SK-MEL-5 (cell line): Measurements from ENCODE around the gene APAF1. TPM values are rescaled to one million over a fixed set of nuclear protein-coding genes. Genes with fewer than 3 reads are reported as not detected.
"Not testable (repeated sequence)": the region's sequence is repeated elsewhere in the genome, so short reads cannot be mapped to it uniquely, and the experiment has no call there.

Experiments used
- DNase-seq: peaks from one replicate; pipeline ENCODE4 v3.0.0-alpha.2; 2016; ENCODE audit warnings: low read depth, low spot score
- in situ Hi-C: cut with HindIII; loops from 2 replicates; pipeline ENCODE4 v1.10.0; 2016; ENCODE audit warnings: low sequenced_read_pairs, high pct_unique_total_duplicates, low pct_unique_long_range_greater_than_20kb
- polyA plus RNA-seq, 2 experiments: library from polyadenylated mRNA; depleted of rRNA; stranded (reverse); fragments of >200 nt; gene quantifications; 2 replicates each; pipeline ENCODE4 v1.2.3, GENCODE V29; 2015
- total RNA-seq: library from RNA; depleted of rRNA; stranded (reverse); fragments of >200 nt; shearing (Covaris generic); gene quantifications from 2 replicates; pipeline ENCODE4 v1.2.3, GENCODE V29; 2014; rRNA removed

Gene APAF1
- 13.9 and 20.8 TPM in 2 replicates for total RNA-seq
- polyA plus RNA-seq (2015; cell fraction: cytosol; rRNA removed), result 14.5 and 15.0 TPM in 2 replicates
- 14.4 and 15.0 TPM in 2 replicates for polyA plus RNA-seq (2015; cell fraction: nucleus; rRNA removed)

DNA sequence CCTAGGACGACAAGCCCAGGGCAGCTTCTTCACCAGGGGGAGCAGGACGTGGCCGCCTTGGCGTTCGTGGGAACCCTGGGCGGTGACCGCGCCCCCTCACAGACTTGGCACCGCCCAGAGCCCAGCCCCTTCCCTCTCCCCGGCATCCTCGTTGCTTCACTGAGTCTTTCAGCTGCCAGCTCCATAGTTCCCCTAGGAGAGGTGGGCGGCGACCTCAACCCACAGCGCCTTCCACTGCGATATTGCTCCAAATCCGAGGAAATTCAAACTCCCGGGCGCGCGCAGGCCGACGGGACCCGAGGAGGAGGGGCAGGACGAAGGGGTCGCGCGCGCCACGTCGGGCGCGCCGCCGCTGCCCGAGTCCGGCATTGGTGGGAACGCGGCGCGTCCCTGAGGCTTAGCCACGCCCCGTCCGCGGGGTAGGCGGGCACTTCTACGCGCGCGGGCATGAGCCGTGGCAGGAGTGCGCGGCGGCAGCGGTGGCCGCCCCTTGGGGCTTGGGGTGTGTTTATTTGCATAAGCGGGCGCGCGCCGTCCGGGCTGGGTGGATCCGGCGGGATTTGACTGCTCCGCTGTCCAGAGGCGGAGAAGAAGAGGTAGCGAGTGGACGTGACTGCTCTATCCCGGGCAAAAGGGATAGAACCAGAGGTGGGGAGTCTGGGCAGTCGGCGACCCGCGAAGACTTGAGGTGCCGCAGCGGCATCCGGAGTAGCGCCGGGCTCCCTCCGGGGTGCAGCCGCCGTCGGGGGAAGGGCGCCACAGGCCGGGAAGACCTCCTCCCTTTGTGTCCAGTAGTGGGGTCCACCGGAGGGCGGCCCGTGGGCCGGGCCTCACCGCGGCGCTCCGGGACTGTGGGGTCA lies at the start of gene APAF1, which contains the start of gene IKBIP:
TSS of gene APAF1 (plus strand) at position 579 of the 860 bp plus-strand sequence. CDS start 3,070 bp downstream, outside the sequence.
TSS of gene IKBIP (minus strand) at position 77 of the 860 bp plus-strand sequence. CDS start 87 bp downstream, outside the sequence.
- in situ Hi-C loops, result no loop called here
- peak; percentile 96 for DNase-seq

GRCh38 chr12:98597313-98597712 lies 47.8 kb upstream of the APAF1 start:
- in situ Hi-C loops, DNase-seq: not testable (repeated sequence)

- DNase-seq, result no peak
- in situ Hi-C loops, result no loop called here
These were observed 43.2 kb upstream of the APAF1 start for GRCh38 chr12:98601924-98602323.

DNA sequence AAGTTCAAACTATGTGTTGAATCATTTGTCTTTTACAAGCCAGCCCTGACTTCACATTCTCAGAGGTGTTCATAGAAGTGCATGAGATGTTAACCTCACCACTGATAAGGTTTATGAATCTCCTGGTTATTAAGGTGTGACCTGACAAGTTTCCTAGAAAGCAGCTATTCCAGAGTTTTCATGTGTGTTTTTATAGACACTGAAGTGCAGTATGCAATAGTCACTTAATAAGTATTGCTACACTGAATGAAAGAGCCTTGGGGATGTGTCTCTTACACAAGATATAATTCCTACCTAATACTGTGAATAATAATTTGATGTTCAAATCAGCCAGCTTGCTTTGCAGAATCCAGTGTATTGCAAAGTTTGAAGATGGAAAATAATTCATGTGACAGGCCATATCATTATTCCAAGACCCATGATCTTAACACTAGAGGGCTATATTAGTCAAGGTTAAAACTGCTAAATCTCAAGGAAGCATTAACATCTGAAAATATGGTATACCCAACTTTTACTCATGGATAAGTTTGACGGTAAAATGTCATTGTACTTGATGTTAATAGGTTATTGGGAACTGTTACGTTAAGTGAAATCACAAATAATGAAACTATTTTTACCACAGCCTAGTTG lies 38.6 kb upstream of the APAF1 start:
- in situ Hi-C loops, result no loop called here
- DNase-seq, result peak; percentile 29

GRCh38 chr12:98610596-98610995 lies 34.5 kb upstream of the APAF1 start:
- no peak for DNase-seq
- in situ Hi-C loops, result no loop called here

- in situ Hi-C loops, result no loop called here
These were observed 32.3 kb upstream of the APAF1 start for GRCh38 chr12:98612696-98613334.

GRCh38 chr12:98618952-98619351 lies 26.1 kb upstream of the APAF1 start:
- in situ Hi-C loops, result no loop called here
- no peak for DNase-seq

More at GRCh38 chr12:98612696-98613334, 32.3 kb upstream of the APAF1 start:
- DNase-seq, result no peak

GRCh38 chr12:98635657-98636323 lies 9.3 kb upstream of the APAF1 start:
- DNase-seq, result no peak
- in situ Hi-C loops, result no loop called here

GRCh38 chr12:98637068-98637467 lies 8.0 kb upstream of the APAF1 start:
- no peak for DNase-seq
- in situ Hi-C loops, result no loop called here

- DNase-seq, result no peak
- in situ Hi-C loops, result no loop called here
These were observed 7.1 kb upstream of the APAF1 start for GRCh38 chr12:98638009-98638408.

- in situ Hi-C loops, result no loop called here
- DNase-seq, result no peak
These were observed 5.6 kb upstream of the APAF1 start for GRCh38 chr12:98639491-98639890.

DNA sequence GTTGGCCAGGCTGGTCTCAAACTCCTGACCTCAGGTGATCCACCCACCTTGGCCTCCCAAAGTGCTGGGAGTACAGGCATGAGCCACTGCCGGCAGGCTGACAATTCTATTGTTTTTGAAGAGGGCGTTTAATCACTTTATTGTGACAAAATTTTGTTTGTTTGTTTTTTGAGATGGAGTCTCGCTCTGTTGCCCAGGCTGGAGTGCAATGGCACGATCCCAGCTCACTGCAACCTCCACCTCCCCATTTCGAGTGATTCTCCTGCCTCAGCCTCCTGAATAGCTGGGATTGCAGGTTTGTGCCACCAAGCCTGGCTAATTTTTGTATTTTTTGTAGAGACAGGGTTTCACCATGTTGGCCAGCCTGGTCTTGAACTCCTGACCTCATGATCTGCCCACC lies 2.3 kb upstream of the APAF1 start:
- DNase-seq, in situ Hi-C loops: not testable (repeated sequence)

DNA sequence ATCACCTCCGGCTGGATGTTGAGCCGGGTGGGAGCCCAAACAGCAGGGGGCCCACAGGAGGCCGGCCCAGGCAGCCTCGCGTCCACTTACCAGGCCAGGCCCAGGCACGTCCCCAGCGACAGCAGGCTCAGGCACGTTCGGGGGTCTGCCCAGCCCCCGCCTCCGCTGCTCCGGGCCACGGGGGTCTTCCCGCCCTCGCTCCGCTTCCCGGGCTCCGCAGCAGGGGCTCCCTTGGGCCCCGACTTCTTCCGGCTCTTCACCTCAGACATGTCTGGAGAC lies 718 bp upstream of the APAF1 start:
- in situ Hi-C loops, result no loop called here
- peak; percentile 61 for DNase-seq

- in situ Hi-C loops, result no loop called here
These were observed 530 bp downstream of the APAF1 start for GRCh38 chr12:98645572-98646067.

DNA sequence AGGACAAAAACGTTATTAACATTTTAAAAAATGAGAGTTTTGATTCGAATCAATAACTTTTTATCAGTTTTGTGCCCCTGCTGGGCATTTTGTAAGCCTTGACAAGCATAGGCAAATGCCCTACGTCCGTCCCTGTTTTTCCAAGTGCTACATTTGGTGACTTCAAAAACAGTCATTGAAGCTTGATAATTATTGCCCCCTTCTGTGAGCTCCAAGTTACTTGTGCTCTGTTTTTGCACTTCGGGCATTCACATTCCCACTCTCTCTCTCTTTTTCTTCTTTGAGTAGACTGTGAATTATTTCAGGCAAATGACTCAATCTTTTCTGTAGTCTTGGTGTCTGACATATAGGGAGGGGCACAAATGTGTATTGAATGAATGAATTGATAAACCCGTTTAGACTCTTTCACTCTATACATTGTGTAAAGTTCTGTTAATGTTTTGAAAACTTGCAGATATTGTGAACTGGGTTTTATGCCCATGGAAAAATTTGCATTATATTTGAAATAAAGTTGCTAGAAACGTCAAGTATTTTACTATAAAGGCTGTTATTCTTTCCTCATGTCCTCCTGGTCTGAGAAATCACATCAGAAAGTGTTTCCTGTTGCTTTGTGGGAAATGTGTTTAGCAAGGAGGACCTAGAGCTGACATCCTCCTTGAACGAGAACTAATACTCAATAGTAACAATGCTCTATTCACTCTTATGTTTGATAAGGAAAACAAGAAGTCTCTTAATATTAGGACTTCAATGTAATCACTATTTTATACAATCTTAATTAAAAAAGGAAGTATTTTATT lies 1.4 kb downstream of the APAF1 start:
- peak; percentile 49 for DNase-seq
- in situ Hi-C loops, result no loop called here

More at GRCh38 chr12:98645572-98646067, 530 bp downstream of the APAF1 start:
- peak; percentile 20 for DNase-seq

DNA sequence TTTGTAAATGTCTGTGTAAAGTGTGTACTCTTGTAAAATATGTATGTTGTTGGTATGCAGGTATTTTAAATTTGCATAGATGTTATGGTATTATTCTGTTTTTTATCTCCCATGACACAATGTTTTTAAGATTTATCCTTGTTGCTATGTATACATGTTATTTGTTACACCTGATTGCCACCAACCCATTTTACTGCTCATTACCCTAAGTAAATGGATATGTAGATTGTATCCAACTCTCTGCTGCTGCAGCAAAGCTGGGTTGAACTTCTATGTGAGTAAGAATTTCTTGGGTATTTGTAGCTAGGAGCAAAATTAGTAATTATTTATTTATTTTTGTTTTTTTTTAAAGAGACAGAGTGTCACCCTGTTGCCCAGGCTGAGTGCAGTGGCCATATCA lies 6.2 kb downstream of the APAF1 start:
- in situ Hi-C loops, result no loop called here
- no peak for DNase-seq
